GM20000 (cell line): ENCODE results near the gene DNAJC2.
"Not testable (repeated sequence)": the region's sequence is repeated elsewhere in the genome, so short reads cannot be mapped to it uniquely, and the experiment has no call there.

Experiments used
- DNase-seq: peaks from one replicate; pipeline ENCODE4 v3.0.0; 2012; ENCODE audit warnings: low spot score

Gene DNAJC2

GRCh38 chr7:103273374-103273773 is 71.2 kb downstream of the DNAJC2 start:
- not testable (repeated sequence) for DNase-seq

- DNase-seq, result not testable (repeated sequence)
These were observed 78.3 kb downstream of the DNAJC2 start for GRCh38 chr7:103266229-103266628.

DNA sequence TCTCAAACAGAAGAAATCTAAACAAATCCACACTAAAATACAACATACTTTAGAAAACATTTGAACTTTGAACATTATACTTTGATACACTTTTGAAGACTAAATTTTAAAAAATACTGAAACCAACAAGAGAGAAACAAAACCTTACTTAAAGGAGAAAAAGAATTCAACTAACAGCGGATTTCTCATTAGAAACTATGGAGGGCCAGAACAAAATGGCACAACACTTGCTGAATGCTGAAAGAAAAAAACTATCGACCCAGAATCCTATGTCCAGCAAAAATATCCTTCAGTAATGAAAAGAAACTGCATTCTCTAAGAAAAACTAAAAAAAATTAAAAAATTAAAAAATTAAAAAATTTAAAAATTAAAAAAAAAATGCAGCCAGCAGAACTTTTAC is 80.5 kb downstream of the DNAJC2 start:
- not testable (repeated sequence) for DNase-seq
